ENCODE measurements around the gene FAM20C.
"Not testable (repeated sequence)": the region's sequence is repeated elsewhere in the genome, so short reads cannot be mapped to it uniquely, and the experiment has no call there.

Gene FAM20C

DNA sequence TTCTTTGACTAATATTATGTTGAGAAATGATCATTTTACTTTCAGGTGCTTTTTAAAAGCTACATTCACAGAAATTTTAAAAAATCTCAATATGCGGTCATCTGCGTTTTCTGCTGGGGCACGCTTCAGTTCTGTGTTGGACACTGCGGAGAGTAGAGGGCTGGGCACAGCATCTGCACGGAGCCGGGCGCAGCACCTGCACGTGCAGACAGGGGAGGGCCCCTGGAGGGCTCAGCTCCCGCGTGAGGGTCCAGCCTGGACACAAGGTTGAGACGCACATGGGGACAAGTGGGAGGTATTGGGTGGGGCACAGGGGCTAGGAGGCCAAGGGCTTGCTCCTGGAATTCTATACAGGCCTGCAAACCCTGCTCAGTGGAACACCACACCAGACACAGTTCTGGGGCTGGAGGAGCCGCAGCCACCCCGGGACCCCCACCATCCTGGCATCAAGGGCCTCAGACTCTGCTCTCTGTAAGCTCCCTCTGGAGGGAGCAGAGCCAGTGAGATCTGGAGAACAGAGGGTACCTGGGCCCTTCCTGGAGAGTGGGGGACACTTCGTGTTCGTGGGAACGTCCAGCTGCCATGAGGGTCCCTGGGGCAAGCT, 20.4 kb upstream of the FAM20C start:
- DNase-seq: no peak

DNA sequence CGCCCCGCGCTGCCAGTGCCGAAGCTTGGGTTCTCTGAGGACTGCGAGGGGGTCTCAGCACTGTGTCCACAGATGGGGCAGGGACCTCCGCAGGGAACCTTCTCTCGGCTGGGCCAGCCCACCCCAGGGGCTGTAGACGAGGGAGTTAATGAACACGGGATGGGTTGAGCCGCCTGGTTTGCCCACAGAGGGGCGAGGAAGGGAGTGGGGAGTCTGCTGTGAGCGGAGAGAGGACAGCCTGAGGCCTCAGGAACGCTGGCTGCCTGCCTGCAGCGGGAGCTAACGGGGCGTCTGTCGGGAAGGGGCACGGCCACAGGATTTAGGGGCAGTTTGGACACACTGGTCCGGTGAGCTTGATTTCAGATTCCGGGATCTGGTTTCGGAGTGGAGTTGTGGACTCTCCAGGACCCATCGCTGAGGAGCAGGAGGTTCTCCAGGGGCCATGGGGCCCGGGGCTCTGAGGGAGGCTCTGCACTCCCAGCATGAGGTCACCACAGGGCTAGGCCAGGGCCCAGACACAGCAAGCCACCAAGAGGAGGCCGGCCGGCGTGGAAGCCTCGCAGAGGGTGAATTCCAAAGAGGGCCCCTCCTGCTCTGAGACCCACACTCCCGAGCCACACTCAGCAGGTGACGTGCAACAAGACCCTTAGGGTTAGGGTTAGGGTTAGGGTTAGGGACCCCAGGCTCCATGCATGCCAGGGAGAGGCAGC, 19.0 kb upstream of the FAM20C start:
- DNase-seq: no peak

DNA sequence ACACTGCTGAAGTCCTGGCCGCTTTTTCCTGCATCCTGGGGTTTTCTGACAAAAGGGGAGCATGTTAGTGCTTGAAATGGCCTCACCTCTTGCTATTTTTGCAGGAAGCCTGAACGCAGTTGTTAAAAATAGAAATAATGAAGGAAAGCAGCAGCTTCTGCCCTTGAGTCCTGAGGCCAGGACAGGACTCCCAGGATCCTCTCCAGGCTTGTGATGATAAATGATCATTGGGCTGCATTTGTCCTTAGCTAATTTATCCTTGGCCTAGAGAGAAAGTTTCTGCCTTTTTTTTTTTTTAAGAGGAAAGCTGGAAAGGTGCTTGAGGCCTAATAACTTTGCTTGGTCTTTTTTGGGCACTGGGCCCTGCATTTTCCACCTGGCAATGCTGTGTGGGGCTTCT, 17.7 kb upstream of the FAM20C start:
- no peak for DNase-seq

DNA sequence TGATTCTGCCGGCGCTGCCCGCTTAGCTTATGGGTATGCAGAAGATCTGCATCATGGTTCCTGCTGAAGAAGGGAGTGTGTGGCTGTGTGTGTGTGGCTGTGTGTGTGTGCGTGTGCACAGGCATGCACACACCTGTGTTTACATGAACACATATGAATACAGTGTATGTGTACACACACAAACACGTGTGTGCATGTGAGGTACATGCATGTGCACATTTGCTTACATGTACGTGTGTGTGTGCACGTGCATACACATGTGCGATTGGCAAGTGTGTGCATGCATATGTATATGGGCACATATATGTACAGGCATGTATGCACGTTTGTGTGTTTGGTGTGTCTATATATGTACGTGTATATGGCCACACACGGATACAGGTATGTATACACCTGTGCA, 16.4 kb upstream of the FAM20C start:
- no peak for DNase-seq

DNA sequence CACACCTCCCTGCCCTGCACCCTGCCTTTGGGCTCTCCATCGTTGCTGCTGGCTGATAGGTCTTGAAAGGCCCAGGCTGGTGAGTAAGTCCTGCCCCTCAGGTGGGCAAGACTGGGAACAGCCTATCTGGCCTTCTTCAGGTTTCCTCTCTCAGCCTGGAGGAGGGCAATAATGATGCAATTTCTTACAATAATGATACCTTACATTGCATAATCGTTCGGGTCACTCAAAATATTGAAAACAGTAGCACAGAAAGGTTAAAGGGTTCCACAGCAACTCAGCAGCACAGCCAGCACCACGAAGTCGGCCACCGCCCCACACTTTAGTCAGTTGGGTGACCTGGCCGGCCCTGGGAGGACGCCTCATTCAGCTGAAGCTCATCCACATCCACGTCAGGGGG, 16.0 kb upstream of the FAM20C start:
- DNase-seq: no peak

DNA sequence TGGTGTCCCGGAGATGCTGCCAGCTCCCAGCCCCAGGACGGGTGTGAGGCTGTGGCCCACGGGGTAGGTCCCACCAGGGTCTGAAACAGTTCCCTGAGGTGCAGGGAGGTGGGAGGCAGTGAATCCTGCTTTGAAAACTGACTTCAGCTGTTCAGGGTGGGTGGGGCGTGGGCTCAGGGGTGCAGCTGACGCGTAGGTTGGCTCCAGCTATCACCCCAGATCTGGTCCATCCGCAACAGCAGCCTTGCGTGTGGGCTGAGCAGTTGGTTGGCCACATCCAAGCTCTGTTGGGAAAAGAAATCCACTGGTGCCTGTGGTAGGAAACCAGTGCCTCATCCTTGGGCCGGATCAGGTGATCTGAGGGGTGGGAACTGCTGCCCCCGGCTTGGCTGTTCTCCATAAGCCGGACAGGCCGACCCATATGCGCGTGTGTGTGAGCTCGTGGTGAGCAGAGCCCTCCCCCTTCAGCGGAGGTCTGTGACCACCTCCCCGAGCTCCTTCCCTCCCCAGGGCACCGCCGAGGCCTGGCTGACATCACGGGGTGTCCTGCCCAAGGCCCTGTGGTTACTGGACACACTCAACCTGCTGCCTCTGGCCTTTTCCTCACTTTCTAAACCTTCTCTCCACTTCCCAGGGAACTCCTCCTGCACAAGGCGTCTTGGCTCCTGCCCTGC, 15.4 kb upstream of the FAM20C start:
- no peak for DNase-seq

DNA sequence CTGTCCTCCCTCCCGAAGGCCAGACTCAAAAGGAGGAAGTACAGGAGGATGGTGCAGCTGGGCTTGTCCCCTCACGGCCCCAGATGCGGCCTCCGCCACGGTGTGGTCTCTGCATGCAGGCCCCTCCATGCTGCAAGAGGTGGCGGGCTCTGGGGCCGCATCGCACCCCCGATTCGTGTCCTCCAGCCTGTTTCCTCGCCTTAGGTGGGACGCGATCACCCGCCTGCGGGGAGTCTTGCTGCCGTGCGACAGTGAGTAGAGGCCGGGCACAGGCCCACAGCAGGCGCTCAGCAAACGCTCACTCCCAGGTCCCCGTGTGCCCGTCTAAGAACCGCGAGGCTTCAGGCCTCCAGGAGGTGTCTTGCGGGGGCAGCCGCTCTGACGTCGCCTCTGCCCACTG, 13.9 kb upstream of the FAM20C start:
- no peak for DNase-seq

DNA sequence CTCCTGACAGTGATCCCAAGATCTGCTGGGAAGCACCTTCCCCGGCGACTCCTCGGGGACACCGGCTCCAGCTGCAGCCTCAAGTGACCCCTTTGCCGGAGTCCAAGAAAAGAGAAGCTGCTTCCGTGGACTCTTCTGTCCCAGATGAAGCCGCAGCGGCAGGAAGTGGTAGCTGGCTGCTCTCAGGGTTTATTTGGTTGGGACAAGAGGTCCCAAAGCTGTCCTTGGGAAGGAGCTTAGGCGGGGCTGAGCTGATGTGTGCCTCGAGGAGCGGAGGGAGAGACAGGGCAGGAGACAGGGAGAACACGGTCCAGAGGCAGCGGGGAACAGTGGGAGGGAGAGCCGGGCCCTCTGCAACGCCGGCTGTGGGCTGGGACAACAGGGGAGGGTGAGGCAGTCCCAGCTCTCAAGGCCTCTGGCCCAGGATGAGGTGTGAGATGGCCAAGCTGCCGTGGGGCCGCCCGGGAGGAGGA, 13.1 kb upstream of the FAM20C start:
- DNase-seq: no peak

DNA sequence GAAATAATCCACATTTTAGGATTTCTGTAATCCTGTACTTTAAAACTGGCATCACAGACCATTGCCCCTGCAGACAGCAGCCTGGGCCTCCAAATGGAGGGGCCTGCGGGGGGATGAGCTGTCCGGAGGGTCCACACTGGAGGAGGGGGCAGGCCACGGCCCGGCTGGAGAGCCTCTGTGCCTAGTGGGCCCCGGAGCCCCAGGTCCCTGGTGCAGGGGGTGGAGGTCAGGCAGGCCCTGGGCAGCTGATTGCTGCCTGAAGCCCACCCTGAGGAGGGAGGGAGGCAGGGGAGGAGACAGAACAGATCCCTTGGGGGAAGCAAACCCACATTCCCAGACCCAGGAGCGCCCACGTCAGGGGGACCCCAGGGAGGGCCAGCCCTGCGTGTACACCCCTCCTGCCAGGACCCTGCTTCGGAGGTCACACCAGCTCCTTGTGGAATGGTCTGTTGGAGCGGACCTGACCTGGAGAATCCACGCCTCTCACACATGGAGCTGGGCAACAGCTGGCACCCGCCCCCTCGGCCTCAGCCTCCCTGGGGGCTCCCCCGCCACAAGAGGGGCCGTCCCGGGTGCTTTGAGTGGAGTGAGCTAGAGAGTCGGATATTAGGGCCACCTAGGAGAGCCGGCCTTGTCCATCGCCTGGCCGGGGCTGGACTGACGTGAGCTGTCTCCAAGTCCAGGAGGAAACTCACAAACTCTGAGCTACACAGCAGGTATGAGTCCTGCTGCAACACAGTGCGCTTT, 12.2 kb upstream of the FAM20C start:
- DNase-seq: no peak

DNA sequence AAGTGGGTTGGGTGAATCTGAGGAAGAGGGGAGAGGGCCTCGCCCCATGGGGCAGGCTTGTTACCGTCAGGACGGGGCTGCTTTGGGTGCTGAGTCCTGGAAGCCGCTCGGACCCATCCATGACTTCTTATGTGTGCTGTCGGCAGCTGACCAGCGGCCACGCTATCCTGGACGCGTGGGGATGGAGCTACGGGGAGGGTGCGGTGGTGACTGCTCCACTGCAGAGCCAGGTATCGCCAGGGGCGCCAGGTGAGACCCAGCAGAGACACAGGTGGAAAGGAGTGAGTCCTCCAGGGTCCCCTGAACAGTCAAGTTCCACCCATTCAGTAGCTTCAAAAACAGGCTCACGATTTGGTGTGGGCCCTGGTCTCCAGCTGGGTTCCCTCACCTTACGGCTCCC, 10.6 kb upstream of the FAM20C start:
- DNase-seq: no peak

DNA sequence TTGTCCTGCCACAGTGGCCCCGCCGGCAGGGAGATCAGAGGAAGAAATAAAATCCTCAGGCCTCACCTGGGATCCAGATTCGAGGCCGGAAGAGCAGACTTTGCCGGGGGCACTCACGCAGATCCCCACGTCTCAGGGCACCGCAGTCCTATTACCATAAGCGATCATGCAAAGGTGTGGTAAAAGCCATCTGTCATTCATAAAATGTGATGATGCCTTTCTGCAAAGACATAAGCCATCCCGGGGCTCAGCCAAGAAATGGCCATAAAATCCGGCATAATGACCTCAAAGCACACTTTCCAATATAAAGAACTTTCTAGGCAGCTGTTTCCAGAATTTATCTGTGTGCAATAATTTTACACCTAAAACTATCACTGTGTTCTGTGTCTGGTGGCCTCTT, 9.9 kb upstream of the FAM20C start:
- DNase-seq: not testable (repeated sequence)

DNA sequence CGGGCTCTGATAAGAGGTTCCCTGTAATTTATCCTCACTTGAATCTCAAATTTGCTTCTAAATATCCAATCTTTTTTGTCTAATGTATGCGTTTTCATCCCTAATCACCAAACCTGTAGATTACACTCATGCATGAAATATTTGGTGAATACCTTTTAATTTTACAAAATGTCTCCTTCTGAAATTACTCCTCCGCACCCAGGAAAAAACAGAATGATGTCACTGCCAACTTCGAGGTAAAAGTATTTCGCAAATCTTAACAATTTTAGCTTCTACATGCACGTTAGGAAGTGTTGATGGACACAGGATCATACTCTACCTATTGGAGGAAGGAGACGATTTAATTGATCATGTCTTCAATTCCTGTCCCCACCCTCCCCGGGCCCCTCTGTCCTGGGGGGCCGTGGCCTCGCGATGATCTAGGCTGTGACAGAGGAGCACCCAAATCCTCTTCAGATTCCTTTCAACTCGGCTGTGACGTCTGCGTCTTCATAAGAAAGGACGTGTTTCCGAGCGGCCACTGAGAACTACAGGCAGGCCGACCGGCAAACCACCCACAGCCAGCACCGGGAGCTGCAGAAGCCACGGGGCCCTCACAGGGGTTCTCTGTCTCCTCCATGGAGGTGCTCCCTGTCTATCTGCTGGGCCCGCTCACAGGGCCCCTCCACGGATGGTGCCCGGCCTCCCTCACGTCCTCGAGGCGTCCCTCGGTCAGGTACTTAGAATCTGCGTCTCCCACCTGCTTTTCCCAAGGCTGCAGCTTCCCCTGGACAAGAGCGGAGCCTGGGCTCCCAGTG, 8.7 kb upstream of the FAM20C start:
- no peak for DNase-seq

DNA sequence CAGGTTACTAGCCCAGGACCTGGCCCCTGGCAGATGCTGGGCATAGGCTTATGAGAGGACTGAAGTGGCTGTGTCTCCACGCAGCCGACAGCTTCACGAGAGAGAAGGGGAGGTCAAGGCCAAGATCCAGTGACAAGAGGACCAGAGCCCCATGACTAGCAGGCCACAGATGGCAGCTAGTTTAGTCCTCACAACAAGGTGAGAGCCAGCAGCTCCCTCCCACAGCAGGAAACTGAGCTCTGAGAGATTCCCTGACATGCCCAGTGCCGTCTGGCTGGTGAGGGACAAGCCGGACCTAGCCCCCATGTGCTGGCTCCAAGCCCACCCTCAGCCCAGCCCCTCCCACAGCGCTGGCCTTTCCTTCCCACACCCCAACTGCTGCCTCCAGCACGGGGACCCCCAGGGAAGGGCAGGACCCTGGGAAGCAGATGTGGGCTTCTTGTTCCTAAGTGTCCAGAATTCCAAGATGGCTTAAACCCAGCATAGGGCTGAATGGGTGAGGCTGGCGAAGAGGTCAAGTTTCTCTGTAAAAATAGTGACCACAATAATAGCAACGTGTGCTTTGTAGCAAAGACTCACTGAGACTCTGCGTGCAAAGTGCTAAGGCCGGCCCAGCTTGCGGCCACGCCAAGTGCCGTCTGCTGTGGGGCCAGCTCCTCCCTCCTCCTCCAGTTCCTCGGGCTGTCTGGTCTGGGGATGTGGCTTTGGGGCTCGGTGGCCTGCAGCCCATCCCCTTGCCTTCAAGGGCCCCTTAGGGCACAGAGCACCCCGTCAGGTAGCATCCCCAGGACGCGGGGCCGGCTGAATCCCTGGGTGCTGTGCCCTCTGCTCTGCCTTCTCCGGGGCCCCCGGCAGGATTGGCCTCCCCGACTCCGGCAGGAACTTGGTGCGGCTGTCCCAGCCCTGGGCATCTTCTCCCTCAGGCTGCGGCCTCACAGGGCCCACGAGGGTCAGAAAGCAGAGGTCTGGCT, 7.8 kb upstream of the FAM20C start:
- no peak for DNase-seq

DNA sequence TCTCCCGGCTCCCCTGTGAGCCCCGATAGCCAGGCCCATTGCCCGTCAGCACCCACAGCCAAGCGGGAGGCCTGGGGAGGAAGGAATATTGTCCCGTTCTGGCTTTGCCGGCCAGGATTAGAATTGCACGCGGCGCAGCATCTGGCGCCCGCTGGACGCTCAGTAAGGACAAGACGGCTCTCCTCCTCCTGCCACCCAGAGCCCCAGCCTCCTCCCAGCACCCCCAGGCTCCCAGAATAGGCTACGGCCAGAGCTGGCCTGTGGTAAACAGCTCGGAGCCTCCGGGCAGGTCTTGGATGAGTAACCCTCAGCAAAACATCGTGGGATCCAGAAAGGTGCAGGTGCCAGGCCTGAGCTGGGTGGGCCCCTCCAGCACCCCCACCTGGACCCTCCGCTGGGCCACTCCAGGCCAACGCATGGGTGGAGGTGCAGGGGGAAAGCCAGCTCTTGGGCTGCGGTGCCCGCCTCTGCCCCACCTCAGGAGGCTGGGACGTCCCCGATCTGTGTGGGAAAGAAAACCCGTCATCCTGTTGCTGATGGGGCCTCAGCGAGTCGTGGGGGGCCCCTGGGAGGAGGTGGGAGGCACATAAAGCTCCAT, 5.8 kb upstream of the FAM20C start:
- DNase-seq: no peak

DNA sequence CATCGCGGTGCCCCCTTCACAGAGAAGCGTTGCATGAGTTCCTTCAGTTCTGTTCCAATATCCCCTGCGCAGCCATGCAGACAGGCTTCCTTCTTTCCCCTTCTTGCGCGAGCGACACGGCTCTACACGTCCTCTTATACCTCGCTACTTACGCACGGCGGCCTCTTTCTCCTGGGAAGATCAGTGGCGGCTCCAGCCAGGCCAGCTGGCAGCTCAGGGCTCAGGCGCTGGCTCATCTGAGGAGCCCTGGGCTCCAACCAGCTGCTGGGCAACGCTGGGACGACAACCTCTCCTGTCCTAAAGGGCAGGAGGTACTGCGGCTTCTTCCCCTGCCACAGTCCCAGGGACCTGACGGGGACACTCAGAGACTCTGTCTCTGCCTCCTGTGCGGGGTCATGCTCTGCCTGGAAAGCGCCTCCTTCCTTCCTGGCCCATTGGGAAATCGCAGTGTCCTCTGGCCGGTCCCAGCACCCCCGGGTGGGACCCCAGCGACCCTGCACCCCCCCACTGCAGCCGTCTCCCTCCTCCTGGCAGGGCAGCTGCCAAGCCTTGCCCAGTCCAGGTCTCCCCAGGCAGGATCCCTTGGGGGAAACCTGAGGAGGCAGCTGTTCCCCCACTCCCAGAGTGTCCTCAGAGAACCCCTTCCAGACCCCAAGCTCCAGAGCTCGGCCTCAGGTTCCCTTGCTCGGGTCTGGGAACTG, 5.0 kb upstream of the FAM20C start:
- no peak for DNase-seq

DNA sequence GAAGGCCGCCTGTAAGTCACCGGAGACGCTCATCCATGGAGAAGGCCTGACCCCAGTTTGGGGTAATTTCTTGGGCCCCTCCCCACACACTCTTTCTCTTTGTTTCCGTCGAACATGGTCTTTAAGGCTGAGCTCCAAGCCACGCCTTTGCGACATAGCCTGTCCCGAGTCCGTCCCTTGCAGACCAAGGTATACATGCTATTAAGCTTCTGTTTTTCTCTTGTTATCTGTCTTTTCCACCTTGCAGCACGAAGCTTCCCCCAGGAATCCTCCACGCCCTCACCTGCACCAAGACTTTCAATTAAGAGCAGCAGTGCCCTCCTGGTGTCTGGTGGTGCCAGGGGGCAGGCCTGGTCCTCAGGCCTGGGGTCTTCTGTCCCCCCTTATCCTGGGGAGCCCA, 4.2 kb upstream of the FAM20C start:
- no peak for DNase-seq

DNA sequence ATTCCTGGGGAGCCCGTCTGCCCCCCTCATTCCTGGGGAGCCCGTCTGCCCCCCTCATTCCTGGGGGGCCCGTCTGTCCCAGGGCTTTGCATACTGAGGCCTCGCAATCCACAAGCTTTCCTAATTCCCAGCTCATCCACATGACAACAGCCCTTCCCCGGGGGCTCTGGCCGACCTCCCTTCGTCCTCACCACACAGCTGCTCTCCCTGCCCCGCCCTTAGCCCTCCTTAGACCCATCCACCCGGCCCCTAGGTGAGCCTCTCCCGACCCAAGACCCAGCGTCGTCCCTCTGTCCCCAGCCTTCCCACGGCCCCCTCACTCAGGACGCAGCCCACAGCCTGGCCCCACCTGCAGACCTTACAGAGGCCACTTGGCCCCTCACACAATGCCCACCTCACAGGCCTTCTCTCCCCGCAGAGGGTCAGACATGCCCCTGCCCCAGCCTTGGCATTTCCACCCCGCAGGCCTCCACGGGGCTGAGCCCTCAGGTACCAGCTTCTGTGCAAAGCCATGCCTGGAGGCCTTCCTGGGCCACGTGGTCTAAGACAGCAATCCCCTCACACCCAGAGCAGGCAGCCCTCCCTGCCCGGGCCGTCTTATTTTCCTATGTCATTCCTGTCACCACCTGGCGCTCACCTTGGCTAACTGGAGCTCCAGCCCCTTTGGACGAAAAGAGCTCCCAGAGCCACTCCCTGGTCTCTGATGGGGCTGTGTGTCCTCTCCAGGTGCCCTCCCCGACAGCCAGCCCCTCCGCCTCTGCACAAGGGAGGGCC, 3.5 kb upstream of the FAM20C start:
- DNase-seq: no peak

DNA sequence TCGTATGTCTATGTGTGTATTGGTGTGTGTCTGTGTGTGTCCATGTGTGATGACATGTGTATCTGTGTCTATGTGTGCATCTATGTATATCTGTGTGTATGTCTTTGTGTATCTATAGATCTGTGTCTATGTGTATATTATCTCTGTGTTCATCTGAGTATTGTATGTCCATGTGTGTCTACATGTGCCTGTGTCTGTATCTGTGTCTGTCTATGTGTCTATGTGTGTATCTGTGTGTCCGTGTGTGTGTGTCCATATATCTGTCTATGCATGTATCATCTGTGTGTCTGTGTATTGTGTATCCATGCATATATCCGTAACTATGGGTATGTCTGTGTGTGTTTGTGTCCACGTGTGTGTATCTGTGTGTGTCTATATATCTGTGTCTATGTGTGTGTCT, 2.7 kb upstream of the FAM20C start:
- DNase-seq: no peak

Data from anterior cingulate cortex (tissue), 58 donors.